Activated T-cell treated with anti-CD3 and anti-CD28 coated beads, Interleukin-2, amount 50 U/mL, for 72 hours (primary cell): ENCODE results near the gene VOPP1. TPM values are rescaled to one million over a fixed set of nuclear protein-coding genes. Genes with fewer than 3 reads are reported as not detected.

Source experiments
- ATAC-seq, 2 donors: fragments of 150-1000 bp; cut with Tn5 transposase; replicated peaks in 1 of 2; 2 replicates each; pipeline ENCODE4 v1.10.0; 2021; ENCODE audit warnings: moderate library complexity in 2 of 2, mild to moderate bottlenecking in 1 of 2
- DNase-seq, 2 donors: peaks; one replicate each; pipeline ENCODE4 v3.0.0; 2021 to 2022; ENCODE audit warnings: mixed read lengths in 1 of 2
- H3K27ac Mint-ChIP-seq: one replicate; pipeline ENCODE4 v1.8.0; 2022; ENCODE audit warnings: mild to moderate bottlenecking, moderate library complexity, mixed read lengths
- H3K27me3 Mint-ChIP-seq: one replicate; pipeline ENCODE4 v1.8.0; 2022; ENCODE audit warnings: low read depth, mixed read lengths
- H3K36me3 Mint-ChIP-seq, 2 donors: one replicate each; pipeline ENCODE4 v1.8.0; 2022; ENCODE audit warnings: mixed read lengths in 2 of 2, mild to moderate bottlenecking in 1 of 2; ENCODE audit not compliant: insufficient read depth in 2 of 2
- H3K4me1 Mint-ChIP-seq: one replicate; pipeline ENCODE4 v1.8.0; 2022; ENCODE audit warnings: low read depth, mixed read lengths
- H3K4me3 Mint-ChIP-seq, 2 donors: one replicate each; pipeline ENCODE4 v1.8.0; 2022; ENCODE audit warnings: mild to moderate bottlenecking in 2 of 2, mixed read lengths in 2 of 2, moderate library complexity in 2 of 2
- H3K9me3 Mint-ChIP-seq, 2 donors: one replicate each; pipeline ENCODE4 v1.8.0; 2022; ENCODE audit warnings: mixed read lengths in 2 of 2
- total RNA-seq, 2 donors: library from RNA; stranded (reverse); gene quantifications; one replicate each; pipeline ENCODE4 v1.2.3, GENCODE V29; 2022

VOPP1 gene
- total RNA-seq, 2 donors from 2014 or later: 90.8 to 91.1 TPM

GRCh38 chr7:55504967-55505658, 67.2 kb downstream of the VOPP1 start:
- Mint-ChIP-seq H3K27me3 (no peaks in the 10 kb centered on the region), H3K36me3 (peaks cover 3 to 10% of the 10 kb centered on the region in 2 donors), H3K4me3 (no peak overlapping the region), H3K9me3 (no peaks in the 10 kb centered on the region), H3K27ac (peak overlapping the region; percentile 42), H3K4me1 (peaks cover 81% of the 10 kb centered on the region)
- DNase-seq (no peak), ATAC-seq (no peak)

DNA sequence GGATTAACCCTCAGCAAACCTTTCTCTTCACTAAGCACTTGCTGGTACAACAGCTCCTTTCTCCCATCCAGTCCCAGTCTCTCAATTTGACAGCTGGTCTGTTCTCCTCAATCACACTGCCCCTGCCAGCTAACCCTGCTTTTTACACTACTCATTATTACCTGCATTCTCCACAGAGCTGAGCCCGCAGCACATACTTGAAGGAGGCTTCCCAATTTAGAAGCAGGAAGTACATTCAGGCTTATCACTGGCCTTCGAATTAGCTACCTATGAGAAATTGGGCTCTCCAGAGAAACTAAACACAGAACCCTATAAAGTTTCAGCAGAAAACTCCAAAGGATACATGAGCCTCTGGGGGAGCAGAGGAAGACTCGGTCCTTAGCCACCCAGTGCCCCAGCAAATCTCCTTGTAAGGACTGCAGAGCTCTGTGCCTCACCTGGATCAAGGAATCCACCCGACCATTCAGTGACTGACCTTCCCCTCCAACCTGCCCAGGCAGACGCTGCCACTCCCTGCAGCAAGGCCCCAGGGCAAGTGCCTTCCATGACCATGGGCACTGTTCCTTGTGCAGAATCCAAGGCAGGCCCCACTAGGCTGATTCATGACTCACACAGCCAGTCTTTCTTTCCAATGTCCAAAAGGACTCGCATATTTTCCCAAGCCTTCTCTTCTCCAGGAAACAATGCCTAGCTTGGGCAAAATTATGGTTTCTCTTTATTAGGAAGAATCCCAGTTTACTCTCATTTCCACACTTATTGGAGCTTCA, 68.0 kb downstream of the VOPP1 start:
- no peak for ATAC-seq
- Mint-ChIP-seq H3K4me3 (no peak overlapping the region), H3K4me1 (peaks cover 80% of the 10 kb centered on the region), H3K9me3 (no peaks in the 10 kb centered on the region), H3K27me3 (no peaks in the 10 kb centered on the region), H3K36me3 (peaks cover 7 to 10% of the 10 kb centered on the region in 2 donors), H3K27ac (peak overlapping the region; percentile 60)
- DNase-seq: no peak

DNA sequence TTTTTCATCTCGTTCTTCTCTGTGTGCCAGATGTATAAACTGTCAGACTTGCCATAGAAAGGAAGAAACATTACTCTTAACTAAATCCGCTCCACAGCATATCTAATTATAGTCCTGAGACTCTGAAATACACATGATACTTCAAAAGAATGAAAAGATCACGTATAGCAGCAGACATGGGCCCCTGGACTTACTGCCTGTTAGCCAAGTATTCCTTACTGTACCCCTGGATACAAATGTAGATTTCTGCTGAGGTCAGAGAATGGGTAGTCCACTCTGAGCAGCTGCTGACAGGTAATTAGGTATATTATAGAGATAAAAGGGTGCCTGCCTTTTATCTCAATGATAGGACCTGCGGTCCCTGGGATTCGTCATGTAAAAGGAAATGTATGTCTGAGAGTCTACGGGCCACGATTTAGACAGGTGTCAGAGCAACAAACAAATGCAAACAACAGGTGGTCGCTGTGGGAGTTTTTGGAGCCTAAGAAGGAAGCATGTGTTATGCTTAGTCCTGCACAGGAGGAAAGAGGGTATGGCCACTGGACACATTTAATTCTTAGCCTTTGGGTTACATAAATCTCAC, 69.4 kb downstream of the VOPP1 start:
- Mint-ChIP-seq H3K36me3 (peaks cover 7 to 10% of the 10 kb centered on the region in 2 donors), H3K9me3 (no peaks in the 10 kb centered on the region), H3K4me3 (no peak overlapping the region), H3K27ac (no peak overlapping the region), H3K27me3 (no peaks in the 10 kb centered on the region), H3K4me1 (peaks cover 71% of the 10 kb centered on the region)
- ATAC-seq: no peak
- no peak for DNase-seq

GRCh38 chr7:55502124-55502857, 70.0 kb downstream of the VOPP1 start:
- H3K27ac Mint-ChIP-seq: no peak overlapping the region
- no peak for DNase-seq
- peaks cover 64% of the 10 kb centered on the region for H3K4me1 Mint-ChIP-seq
- no peak for ATAC-seq
- H3K27me3 Mint-ChIP-seq: no peaks in the 10 kb centered on the region
- peaks cover 7 to 8% of the 10 kb centered on the region in 2 donors for H3K36me3 Mint-ChIP-seq
- H3K9me3 Mint-ChIP-seq: no peaks in the 10 kb centered on the region
- no peak overlapping the region for H3K4me3 Mint-ChIP-seq

GRCh38 chr7:55501611-55502010, 70.7 kb downstream of the VOPP1 start:
- Mint-ChIP-seq H3K9me3 (no peaks in the 10 kb centered on the region), H3K27ac (no peak overlapping the region), H3K27me3 (no peaks in the 10 kb centered on the region), H3K4me1 (peaks cover 58% of the 10 kb centered on the region), H3K36me3 (peaks cover 7 to 9% of the 10 kb centered on the region in 2 donors), H3K4me3 (no peak overlapping the region)
- DNase-seq (no peak), ATAC-seq (no peak)

DNA sequence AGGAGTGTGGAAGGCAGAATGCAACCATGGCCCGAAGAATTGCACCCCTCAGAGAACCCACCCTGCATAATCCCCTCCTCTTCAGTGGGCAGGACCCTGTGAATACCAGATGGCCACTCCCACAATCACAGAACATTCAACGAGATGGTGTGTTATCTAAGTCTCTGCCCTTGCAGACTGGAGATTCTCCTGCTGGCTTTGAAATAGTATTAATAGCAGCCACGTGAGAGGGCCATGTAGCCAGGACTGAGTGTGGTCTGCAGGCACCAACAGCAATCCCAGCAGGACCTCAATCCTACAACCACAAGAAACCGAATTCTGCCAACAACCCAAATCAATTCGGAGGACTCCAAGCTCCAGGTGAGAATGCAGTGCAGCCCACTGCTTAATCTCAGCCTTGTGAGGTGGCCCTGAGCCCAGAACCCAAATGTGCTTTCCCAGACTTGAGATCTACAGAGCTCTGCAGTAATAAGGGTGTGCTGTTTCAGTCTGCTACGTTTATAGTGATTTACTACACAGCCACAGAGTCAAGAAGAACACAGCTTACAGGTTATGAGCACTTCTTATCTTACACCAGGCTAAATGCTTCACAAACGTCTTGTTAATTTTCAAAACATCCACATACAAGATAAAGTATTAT, 72.1 kb downstream of the VOPP1 start:
- no peaks in the 10 kb centered on the region for H3K27me3 Mint-ChIP-seq
- no peak overlapping the region for H3K27ac Mint-ChIP-seq
- no peak for ATAC-seq
- H3K4me3 Mint-ChIP-seq: no peak overlapping the region
- H3K4me1 Mint-ChIP-seq: peaks cover 53% of the 10 kb centered on the region
- no peak for DNase-seq
- peaks cover 8 to 14% of the 10 kb centered on the region in 2 donors for H3K36me3 Mint-ChIP-seq
- H3K9me3 Mint-ChIP-seq: no peaks in the 10 kb centered on the region

GRCh38 chr7:55499591-55499990, 72.7 kb downstream of the VOPP1 start:
- Mint-ChIP-seq H3K36me3 (peaks cover 4 to 14% of the 10 kb centered on the region in 2 donors), H3K4me3 (no peak overlapping the region), H3K4me1 (peaks cover 52% of the 10 kb centered on the region), H3K27me3 (no peaks in the 10 kb centered on the region), H3K27ac (peak overlapping the region; percentile 36), H3K9me3 (no peaks in the 10 kb centered on the region)
- ATAC-seq (no peak), DNase-seq (no peak)

GRCh38 chr7:55498770-55499169, 73.5 kb downstream of the VOPP1 start:
- DNase-seq (no peak), ATAC-seq (no peak)
- no peak overlapping the region for H3K27ac Mint-ChIP-seq
- H3K4me1 Mint-ChIP-seq: peaks cover 49% of the 10 kb centered on the region
- H3K27me3 Mint-ChIP-seq: no peaks in the 10 kb centered on the region
- no peak overlapping the region for H3K4me3 Mint-ChIP-seq
- peaks cover 3 to 15% of the 10 kb centered on the region in 2 donors for H3K36me3 Mint-ChIP-seq
- H3K9me3 Mint-ChIP-seq: no peaks in the 10 kb centered on the region

DNA sequence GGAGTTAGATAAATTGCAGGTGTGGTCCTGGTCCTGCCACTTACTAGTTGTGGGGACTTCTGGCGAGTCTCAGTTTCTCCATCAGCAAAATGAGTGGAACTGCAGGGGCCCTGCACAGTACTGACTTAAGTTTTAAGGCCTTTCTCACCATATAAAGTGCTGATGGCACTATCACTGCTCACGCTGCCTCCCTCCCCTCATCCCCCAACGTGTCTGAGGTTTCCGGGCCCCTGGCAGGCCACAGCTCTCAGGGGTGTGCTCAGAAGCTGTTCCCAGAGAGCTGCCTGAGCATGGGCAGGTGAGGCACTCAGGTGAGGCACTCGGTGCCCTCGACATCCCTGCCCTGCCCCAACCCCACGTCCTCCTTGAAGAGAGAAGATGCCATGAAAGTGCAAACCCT, 74.2 kb downstream of the VOPP1 start:
- peak overlapping the region in 1 of 2 donors; percentile 25 for H3K4me3 Mint-ChIP-seq
- peaks cover 50% of the 10 kb centered on the region for H3K4me1 Mint-ChIP-seq
- no peaks in the 10 kb centered on the region for H3K27me3 Mint-ChIP-seq
- H3K27ac Mint-ChIP-seq: no peak overlapping the region
- DNase-seq (peak in 1 of 2 donors; percentile 19), ATAC-seq (peak; percentile 34 to 76)
- no peaks in the 10 kb centered on the region for H3K9me3 Mint-ChIP-seq
- peaks cover 3 to 16% of the 10 kb centered on the region in 2 donors for H3K36me3 Mint-ChIP-seq

DNA sequence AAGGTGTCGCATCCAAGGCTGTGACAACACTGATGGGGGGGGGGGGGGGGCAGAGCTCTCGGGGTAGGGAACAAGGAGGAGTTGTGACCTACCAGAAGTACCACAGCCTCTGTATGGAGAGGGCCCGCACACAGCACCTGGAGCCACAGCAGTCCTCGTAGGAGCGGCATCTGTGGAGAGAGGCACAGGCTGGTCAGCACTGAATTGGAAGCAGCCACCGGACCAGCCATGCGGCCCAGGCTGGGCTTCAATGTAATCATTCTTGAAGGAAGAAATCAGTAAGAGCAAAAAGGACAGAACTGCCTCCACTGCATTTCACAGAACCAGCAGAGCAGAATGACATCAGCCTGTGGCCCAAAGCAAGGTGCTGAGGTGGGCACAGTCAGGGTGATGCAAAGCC, 74.8 kb downstream of the VOPP1 start:
- H3K4me3 Mint-ChIP-seq: no peak overlapping the region
- DNase-seq: no peak
- H3K4me1 Mint-ChIP-seq: peaks cover 52% of the 10 kb centered on the region
- no peaks in the 10 kb centered on the region for H3K27me3 Mint-ChIP-seq
- peaks cover 6 to 20% of the 10 kb centered on the region in 2 donors for H3K36me3 Mint-ChIP-seq
- no peaks in the 10 kb centered on the region for H3K9me3 Mint-ChIP-seq
- H3K27ac Mint-ChIP-seq: no peak overlapping the region
- peak in 1 of 2 donors; percentile 41 for ATAC-seq

DNA sequence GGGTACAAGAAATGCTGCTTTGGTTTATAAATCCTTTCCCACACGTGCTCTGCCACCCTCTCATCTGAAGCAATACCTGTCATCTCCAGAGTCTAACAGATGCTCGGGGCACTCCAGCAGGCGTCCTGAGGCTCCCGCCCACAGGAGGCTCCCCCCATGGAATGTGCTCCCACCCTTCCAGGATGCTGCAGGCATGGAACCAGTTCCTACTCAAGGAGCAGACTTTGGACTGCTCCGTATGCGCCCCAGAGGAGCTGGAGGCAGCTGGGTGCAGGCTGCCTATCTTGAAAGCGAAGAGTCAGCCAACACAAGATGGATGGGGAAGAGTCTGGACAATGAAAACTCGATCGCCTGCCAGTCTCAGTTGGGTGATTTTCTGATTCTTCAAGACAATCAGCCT, 75.4 kb downstream of the VOPP1 start:
- no peak for ATAC-seq
- H3K4me1 Mint-ChIP-seq: peaks cover 46% of the 10 kb centered on the region
- H3K27ac Mint-ChIP-seq: no peak overlapping the region
- no peaks in the 10 kb centered on the region for H3K27me3 Mint-ChIP-seq
- H3K36me3 Mint-ChIP-seq: peaks cover 6 to 22% of the 10 kb centered on the region in 2 donors
- no peaks in the 10 kb centered on the region for H3K9me3 Mint-ChIP-seq
- no peak overlapping the region for H3K4me3 Mint-ChIP-seq
- no peak for DNase-seq

- H3K9me3 Mint-ChIP-seq: no peaks in the 10 kb centered on the region
- H3K4me3 Mint-ChIP-seq: no peak overlapping the region
- H3K36me3 Mint-ChIP-seq: peaks cover 7 to 32% of the 10 kb centered on the region in 2 donors
- H3K27ac Mint-ChIP-seq: peak overlapping the region; percentile 2
- H3K4me1 Mint-ChIP-seq: peaks cover 42% of the 10 kb centered on the region
- no peaks in the 10 kb centered on the region for H3K27me3 Mint-ChIP-seq
- no peak for ATAC-seq
- no peak for DNase-seq
These were observed 77.4 kb downstream of the VOPP1 start for GRCh38 chr7:55494951-55495350.
